GM23248 (cell line): Measurements from ENCODE around the gene SPRR5.

ENCODE experiments used
- EZH2 ChIP-seq: fragments of 200-600 bp; sonication (generic); IDR thresholded peaks from 2 replicates; pipeline ENCODE4 v1.6.1; 2018; ENCODE audit warnings: antibody characterized with exemption, mild to moderate bottlenecking; ENCODE audit not compliant: insufficient read depth, poor library complexity, severe bottlenecking
- EZH2phosphoT487 ChIP-seq: fragments of 200-600 bp; sonication (generic); IDR thresholded peaks from 2 replicates; pipeline ENCODE4 v1.6.1; 2018; ENCODE audit warnings: antibody characterized with exemption, moderate library complexity, mild to moderate bottlenecking, low read depth; ENCODE audit not compliant: insufficient read depth

GRCh38 chr1:152968248-152968647, 21.2 kb downstream of the SPRR5 start:
- TF ChIP-seq EZH2phosphoT487 (no peak), EZH2 (no peak)
